Calu3 (cell line): ENCODE measurements around the gene MYO18B. TPM values are rescaled to one million over a fixed set of nuclear protein-coding genes. Genes with fewer than 3 reads are reported as not detected.

Experiments used
- BruUV-seq: library from RNA; stranded (reverse); fragments of 400-500 nt; replicated peaks from 2 replicates; lab custom pipeline; 2021; lab: Mats Ljungman, UMichigan
- CTCF ChIA-PET: fragments of 300-600 bp; sonication (Branson Sonifier 250); formaldehyde crosslinking; loops from one replicate; lab custom pipeline; 2022; ENCODE audit warnings: antibody characterized with exemption; lab: Charles Lee
- DNase-seq: peaks from one replicate; pipeline ENCODE4 v3.0.0; 2022
- H3K27ac Mint-ChIP-seq: one replicate; pipeline ENCODE4 v1.8.0; 2022; ENCODE audit warnings: mixed read lengths; ENCODE audit not compliant: unreplicated experiment
- H3K27me3 Mint-ChIP-seq: one replicate; pipeline ENCODE4 v1.8.0; 2022; ENCODE audit warnings: mixed read lengths; ENCODE audit not compliant: unreplicated experiment
- H3K36me3 Mint-ChIP-seq: one replicate; pipeline ENCODE4 v1.8.0; 2022; ENCODE audit warnings: mild to moderate bottlenecking, moderate library complexity, mixed read lengths; ENCODE audit not compliant: insufficient read depth, unreplicated experiment
- H3K4me1 Mint-ChIP-seq: one replicate; pipeline ENCODE4 v1.8.0; 2022; ENCODE audit warnings: mild to moderate bottlenecking, low read depth, mixed read lengths; ENCODE audit not compliant: unreplicated experiment
- H3K4me3 Mint-ChIP-seq: one replicate; pipeline ENCODE4 v1.8.0; 2022; ENCODE audit warnings: mild to moderate bottlenecking, low read depth, moderate library complexity, mixed read lengths; ENCODE audit not compliant: unreplicated experiment
- H3K9me3 Mint-ChIP-seq: one replicate; pipeline ENCODE4 v1.8.0; 2022; ENCODE audit warnings: low read depth, mixed read lengths; ENCODE audit not compliant: unreplicated experiment
- intact Hi-C: fragments of 100-400 bp; cut with micrococcal nuclease; formaldehyde crosslinking; loops from one replicate; pipeline ENCODE4 v1.10.0; 2022; ENCODE audit not compliant: unreplicated experiment
- total RNA-seq: library from RNA; stranded (reverse); gene quantifications from 2 replicates; pipeline ENCODE4 v1.2.3, GENCODE V29; 2022
- TF ChIP-seq, protein P1 (sequence below): fragments of 200-600 bp; IDR thresholded peaks from one replicate; pipeline ENCODE4 v1.8.0; 2022; ENCODE audit warnings: antibody characterized with exemption; ENCODE audit not compliant: unreplicated experiment

The MYO18B gene
- total RNA-seq, 1 experiment from 2014 or later = 0.59 TPM

GRCh38 chr22:25786165-25786564 is 44.2 kb downstream of the MYO18B start:
- CTCF ChIA-PET = interaction anchor here (0.7 kb wide), 1 partner anchor 371 kb away, joined by 5 read pairs; no protein-coding TSS in a partner anchor
- intact Hi-C loops = no loop called here
- DNase-seq = no peak
- TF ChIP-seq, protein P1, sequence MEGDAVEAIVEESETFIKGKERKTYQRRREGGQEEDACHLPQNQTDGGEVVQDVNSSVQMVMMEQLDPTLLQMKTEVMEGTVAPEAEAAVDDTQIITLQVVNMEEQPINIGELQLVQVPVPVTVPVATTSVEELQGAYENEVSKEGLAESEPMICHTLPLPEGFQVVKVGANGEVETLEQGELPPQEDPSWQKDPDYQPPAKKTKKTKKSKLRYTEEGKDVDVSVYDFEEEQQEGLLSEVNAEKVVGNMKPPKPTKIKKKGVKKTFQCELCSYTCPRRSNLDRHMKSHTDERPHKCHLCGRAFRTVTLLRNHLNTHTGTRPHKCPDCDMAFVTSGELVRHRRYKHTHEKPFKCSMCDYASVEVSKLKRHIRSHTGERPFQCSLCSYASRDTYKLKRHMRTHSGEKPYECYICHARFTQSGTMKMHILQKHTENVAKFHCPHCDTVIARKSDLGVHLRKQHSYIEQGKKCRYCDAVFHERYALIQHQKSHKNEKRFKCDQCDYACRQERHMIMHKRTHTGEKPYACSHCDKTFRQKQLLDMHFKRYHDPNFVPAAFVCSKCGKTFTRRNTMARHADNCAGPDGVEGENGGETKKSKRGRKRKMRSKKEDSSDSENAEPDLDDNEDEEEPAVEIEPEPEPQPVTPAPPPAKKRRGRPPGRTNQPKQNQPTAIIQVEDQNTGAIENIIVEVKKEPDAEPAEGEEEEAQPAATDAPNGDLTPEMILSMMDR = no peak
- Mint-ChIP-seq H3K27ac (no peak overlapping the region), H3K36me3 (no peaks in the 10 kb centered on the region), H3K9me3 (no peaks in the 10 kb centered on the region), H3K4me1 (no peaks in the 10 kb centered on the region), H3K27me3 (peaks cover 100% of the 10 kb centered on the region), H3K4me3 (no peak overlapping the region)
- no TSS peak for BruUV-seq

DNA sequence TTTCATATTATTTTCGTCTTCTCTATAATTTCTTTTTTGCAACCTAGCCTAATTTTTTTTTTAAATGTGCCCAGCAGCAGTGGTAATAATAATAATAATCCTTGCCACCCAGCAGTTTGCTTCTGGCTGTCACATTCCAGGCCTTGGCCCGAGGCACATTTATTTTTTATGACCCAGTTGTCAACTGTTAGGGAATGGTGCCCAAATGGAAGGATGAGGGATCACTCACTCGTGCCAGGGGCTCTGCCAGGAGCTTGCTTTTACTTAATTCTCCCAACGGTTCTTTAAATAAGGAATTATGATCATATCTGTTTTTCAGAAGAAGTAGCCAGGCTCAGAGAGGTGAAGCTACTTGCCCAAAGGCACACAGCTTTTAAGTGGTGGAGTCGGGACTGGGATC is 49.6 kb downstream of the MYO18B start:
- TF ChIP-seq, protein P1 = no peak
- Mint-ChIP-seq H3K36me3 (no peaks in the 10 kb centered on the region), H3K4me3 (no peak overlapping the region), H3K4me1 (no peaks in the 10 kb centered on the region), H3K9me3 (no peaks in the 10 kb centered on the region), H3K27ac (no peak overlapping the region), H3K27me3 (peaks cover 82% of the 10 kb centered on the region)
- intact Hi-C loops = no loop called here
- no TSS peak for BruUV-seq
- DNase-seq = no peak
- CTCF ChIA-PET = no interaction called here

DNA sequence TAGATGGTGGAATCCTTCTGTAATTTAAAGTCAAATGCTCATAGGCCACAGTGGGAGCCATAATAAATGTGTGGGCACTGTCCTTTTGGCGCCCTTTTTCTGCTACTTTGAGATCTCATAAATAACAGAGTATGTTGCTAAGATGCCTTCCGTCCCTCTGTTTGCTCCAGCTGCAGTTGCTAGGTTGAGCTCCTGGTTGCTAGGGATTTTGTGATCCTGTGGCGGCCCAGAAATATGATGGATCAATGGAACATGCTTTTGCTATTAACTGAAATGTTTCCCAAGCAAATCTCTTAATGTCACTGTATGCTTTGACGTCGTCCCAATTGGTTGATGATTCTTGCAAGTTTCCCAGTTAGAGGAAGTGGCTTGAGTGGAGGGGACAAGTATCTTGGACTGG is 53.5 kb downstream of the MYO18B start:
- TF ChIP-seq, protein P1 = no peak
- H3K27me3 Mint-ChIP-seq = peaks cover 81% of the 10 kb centered on the region
- DNase-seq = no peak
- intact Hi-C loops = no loop called here
- no peaks in the 10 kb centered on the region for H3K36me3 Mint-ChIP-seq
- CTCF ChIA-PET = no interaction called here
- BruUV-seq = no TSS peak
- no peaks in the 10 kb centered on the region for H3K9me3 Mint-ChIP-seq
- no peak overlapping the region for H3K27ac Mint-ChIP-seq
- H3K4me1 Mint-ChIP-seq = no peaks in the 10 kb centered on the region
- H3K4me3 Mint-ChIP-seq = no peak overlapping the region

GRCh38 chr22:25797498-25798290 is 55.7 kb downstream of the MYO18B start:
- intact Hi-C loops = no loop called here
- Mint-ChIP-seq H3K27ac (no peak overlapping the region), H3K4me3 (no peak overlapping the region), H3K27me3 (peaks cover 75% of the 10 kb centered on the region), H3K9me3 (no peaks in the 10 kb centered on the region), H3K4me1 (no peaks in the 10 kb centered on the region), H3K36me3 (no peaks in the 10 kb centered on the region)
- CTCF ChIA-PET = no interaction called here
- DNase-seq = no peak
- TF ChIP-seq, protein P1 = no peak
- no TSS peak for BruUV-seq
